ENCODE results near the gene PTPN11.
"Not testable (repeated sequence)": the region's sequence is repeated elsewhere in the genome, so short reads cannot be mapped to it uniquely, and the experiment has no call there.

- TF ChIP-seq CTCF (conservative IDR thresholded peaks at IDR 0.05; ENCODE audit: low read length); EZH2phosphoT487 (IDR thresholded peaks at IDR 0.05; ENCODE audit: borderline replicate concordance): not testable (repeated sequence)
Measured at GRCh38 chr12:112389922-112390654, 28.7 kb upstream of the PTPN11 start.
